Spleen (tissue), 7 donors: Measurements from ENCODE around the gene CHST6.
"Not testable (repeated sequence)": the region's sequence is repeated elsewhere in the genome, so short reads cannot be mapped to it uniquely, and the experiment has no call there.

Source experiments
- POLR2AphosphoS5 ChIP-seq, 3 donors: sonication (generic); formaldehyde crosslinking; IDR thresholded peaks; one replicate each; pipeline ENCODE4 v1.5.1; 2017; ENCODE audit warnings: antibody characterized with exemption in 3 of 3
- TF ChIP-seq, protein P1 (sequence below), 11 experiments: fragments of 200-600 bp in 7 of 11; fragments of 450-650 bp in 4 of 11; sonication (generic) in 4 of 11; IDR thresholded peaks in 8 of 11; conservative IDR thresholded peaks in 3 of 11; 1 replicate in 7 of 11; 2 replicates in 4 of 11; pipeline versions ENCODE4 v1.4.0 to v1.8.0; 2016 to 2021; ENCODE audit warnings: antibody characterized with exemption in 11 of 11, inconsistent platforms in 4 of 11, mild to moderate bottlenecking in 1 of 11
- donor health status: DM: no; HTN: no; CAD: no; lungs with moderate emphysema.
- donor health status: DM: no; HTN: no; CAD: no.
- donor health status: DM: no; HTN: no; CAD: no.

DNA sequence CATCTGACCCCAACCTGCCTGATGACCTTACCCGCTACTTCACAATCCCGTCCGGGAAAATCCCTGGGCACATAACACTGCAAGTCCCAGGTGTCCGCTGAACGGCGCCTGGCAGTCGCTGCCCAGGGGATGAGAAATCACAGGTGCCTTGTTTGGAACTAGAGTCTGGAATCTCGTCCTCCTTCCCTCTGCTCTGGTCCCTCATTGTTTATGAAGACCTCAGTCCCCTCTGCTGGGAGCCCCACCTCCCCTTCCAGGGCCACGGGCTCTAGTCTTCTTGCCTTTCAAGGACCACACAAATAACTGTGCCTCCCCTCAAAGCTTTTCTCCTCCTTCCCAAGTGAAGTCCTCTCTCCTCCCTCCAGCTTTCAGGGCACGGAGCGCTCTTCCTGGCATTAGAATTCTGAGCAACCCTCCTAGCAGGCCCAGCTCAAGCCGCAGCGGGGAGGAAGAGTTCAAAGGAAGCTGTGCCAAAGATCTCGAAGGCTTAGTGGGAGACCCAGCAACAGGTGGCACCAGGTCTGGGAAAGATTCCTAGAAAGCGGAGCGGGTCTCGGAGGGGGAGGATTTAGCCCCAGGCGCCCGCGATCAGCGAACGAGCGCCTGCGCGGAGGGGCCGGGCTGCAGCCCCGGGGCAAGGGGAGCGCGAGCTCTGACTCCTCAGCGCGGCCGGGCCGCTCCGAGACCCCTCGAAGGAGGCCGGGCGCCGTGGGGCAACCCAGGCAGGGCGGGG, 31.7 kb downstream of the CHST6 start:
- TF ChIP-seq, protein P1, sequence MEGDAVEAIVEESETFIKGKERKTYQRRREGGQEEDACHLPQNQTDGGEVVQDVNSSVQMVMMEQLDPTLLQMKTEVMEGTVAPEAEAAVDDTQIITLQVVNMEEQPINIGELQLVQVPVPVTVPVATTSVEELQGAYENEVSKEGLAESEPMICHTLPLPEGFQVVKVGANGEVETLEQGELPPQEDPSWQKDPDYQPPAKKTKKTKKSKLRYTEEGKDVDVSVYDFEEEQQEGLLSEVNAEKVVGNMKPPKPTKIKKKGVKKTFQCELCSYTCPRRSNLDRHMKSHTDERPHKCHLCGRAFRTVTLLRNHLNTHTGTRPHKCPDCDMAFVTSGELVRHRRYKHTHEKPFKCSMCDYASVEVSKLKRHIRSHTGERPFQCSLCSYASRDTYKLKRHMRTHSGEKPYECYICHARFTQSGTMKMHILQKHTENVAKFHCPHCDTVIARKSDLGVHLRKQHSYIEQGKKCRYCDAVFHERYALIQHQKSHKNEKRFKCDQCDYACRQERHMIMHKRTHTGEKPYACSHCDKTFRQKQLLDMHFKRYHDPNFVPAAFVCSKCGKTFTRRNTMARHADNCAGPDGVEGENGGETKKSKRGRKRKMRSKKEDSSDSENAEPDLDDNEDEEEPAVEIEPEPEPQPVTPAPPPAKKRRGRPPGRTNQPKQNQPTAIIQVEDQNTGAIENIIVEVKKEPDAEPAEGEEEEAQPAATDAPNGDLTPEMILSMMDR (IDR thresholded peaks at IDR 0.05 in 8 of 11, conservative IDR thresholded peaks at IDR 0.05 in 3 of 11): not testable (repeated sequence)
- not testable (repeated sequence) for TF ChIP-seq POLR2AphosphoS5 (IDR thresholded peaks at IDR 0.05)
